GM12875 (cell line): Measurements from ENCODE around the gene ECEL1.

Source experiments
- H3K4me3 ChIP-seq: one replicate; pipeline ENCODE4 v1.5.1; 2011; ENCODE audit warnings: low read depth, low read length, control low read depth
- TF ChIP-seq, protein P1 (sequence below): IDR thresholded peaks from 2 replicates; pipeline ENCODE4 v1.5.1; 2011; ENCODE audit warnings: low read depth, mild to moderate bottlenecking, control low read depth, inconsistent platforms, low read length, moderate library complexity, borderline replicate concordance; ENCODE audit not compliant: insufficient read depth

ECEL1 gene

DNA sequence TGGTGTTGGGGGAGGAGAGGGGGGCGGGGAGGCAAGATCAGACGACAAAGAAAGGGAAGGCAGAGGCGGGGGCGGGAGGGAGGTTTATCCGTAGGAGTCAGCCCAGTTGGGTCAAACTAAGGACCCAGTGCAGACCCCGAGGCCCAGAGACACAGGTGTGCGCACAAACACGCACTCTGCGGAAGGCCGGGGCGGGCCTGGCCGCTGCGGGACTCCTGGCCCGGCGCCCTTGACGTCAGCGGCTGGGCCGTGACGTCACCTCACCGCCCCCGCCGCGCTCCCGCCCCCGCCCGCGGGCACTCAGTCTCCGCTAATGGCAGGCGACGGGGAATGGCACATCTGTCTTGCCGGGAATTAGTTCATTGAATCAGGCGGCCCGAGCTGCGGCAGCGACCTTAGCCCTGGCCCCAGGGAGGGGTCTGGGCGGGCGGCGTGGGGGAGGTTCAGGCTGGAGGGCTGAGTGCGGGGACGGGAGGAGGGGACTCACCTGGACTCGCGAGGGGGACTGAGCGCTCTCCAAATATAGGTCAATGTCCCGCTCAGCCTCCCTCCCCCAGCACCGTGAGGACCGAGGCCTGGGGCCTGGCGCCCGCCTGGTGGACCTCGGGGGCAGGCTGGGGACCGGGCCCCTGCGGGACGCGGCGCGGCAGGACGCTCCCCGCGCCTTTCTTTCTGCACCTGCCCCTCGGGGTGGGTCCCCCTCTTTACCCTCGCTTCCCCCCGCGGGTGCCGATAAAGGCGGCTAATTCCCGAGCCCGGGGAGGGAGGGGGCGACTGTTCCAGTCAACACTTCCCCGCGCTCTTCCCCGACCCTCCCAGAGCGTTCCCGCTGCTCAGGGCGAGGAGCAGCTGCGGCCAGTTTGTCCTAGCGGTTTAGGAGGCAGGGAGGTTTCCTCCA lies 15.5 kb upstream of the ECEL1 start:
- TF ChIP-seq, protein P1, sequence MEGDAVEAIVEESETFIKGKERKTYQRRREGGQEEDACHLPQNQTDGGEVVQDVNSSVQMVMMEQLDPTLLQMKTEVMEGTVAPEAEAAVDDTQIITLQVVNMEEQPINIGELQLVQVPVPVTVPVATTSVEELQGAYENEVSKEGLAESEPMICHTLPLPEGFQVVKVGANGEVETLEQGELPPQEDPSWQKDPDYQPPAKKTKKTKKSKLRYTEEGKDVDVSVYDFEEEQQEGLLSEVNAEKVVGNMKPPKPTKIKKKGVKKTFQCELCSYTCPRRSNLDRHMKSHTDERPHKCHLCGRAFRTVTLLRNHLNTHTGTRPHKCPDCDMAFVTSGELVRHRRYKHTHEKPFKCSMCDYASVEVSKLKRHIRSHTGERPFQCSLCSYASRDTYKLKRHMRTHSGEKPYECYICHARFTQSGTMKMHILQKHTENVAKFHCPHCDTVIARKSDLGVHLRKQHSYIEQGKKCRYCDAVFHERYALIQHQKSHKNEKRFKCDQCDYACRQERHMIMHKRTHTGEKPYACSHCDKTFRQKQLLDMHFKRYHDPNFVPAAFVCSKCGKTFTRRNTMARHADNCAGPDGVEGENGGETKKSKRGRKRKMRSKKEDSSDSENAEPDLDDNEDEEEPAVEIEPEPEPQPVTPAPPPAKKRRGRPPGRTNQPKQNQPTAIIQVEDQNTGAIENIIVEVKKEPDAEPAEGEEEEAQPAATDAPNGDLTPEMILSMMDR, result no peak
- H3K4me3 ChIP-seq, result no peak overlapping the region

- H3K4me3 ChIP-seq, result no peak overlapping the region
- TF ChIP-seq, protein P1, result no peak
These were observed 14.9 kb upstream of the ECEL1 start for GRCh38 chr2:232502511-232502910.

DNA sequence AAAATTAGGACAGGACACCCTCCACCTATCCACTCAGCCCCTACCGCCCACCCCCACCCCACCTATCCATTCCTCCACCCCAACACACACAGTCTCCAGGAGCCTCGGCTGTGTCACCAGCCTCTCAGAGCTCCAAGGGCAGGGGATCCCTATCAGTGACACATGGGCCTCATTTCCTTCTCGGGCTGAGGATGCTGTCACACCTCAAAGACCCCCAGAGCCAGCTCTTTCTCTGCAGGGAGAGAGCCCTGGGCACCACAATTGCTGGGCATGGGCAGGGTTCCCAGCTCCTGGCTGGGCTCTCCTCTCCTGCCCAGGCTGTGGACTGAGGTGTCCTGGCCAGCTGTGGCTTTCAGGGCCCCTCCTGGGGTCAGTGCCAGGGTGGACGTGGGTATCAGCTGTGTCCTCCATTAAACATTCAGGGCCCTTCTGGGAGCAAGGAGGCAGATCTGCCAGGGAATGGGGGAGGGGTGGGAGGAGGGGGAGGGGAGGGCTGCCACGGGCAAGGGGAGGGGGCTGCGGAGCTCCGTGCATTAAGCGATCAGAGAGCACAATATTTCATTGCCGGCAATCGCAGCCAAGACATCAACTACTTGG lies 14.3 kb upstream of the ECEL1 start:
- H3K4me3 ChIP-seq, result no peak overlapping the region

GRCh38 chr2:232501331-232501771 lies 13.7 kb upstream of the ECEL1 start:
- H3K4me3 ChIP-seq, result no peak overlapping the region
- TF ChIP-seq, protein P1, result no peak

More for the DNA sequence above, 14.3 kb upstream of the ECEL1 start:
- TF ChIP-seq, protein P1, result no peak

DNA sequence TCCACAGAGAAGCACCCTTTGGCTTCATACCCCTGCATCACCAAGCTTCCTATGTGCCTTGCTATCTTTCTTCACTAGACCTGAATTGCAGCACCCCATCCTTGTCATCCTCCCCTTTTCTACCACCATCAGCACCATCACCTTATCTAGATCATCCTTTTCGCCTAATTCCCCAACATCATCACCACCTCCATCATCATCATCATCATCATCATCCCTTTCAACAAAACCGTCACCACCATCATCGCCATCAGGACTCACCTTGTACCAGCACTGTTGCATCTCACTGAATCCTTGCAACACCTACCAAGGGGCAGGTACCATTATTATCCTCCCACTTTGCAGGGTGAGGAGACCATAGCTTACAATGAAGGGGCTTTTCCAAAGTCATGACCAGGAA lies 10.8 kb upstream of the ECEL1 start:
- TF ChIP-seq, protein P1, result no peak
- no peak overlapping the region for H3K4me3 ChIP-seq

DNA sequence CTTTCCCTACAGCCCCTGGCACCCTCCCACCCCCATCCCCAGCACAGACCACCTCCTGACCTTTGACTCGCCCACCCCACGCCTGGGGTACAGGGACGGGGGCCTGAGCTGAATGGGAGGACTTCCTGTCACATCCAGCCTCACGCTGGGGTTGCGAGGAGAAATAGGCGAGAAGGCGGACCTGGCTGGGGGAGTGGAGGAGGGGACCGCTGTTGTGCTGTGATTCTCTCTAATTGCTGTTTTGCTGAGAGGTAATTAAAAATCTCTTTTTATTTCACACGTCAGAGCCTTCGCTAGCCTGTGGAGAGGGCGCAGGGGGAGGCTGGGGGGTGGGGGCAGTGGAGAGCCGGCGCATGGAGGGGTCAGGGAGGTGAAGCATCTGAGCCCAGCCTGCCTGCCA lies 9.7 kb upstream of the ECEL1 start:
- TF ChIP-seq, protein P1, result no peak
- H3K4me3 ChIP-seq, result no peak overlapping the region
